NCI-H146 treated with DMSO at 0.1 percent for 48 hours (cell line): ENCODE data around the gene ANKRD31.
"Not testable (repeated sequence)": the region's sequence is repeated elsewhere in the genome, so short reads cannot be mapped to it uniquely, and the experiment has no call there.

Source experiments
- DNase-seq: peaks from one replicate; lab custom pipeline; 2025; ENCODE audit not compliant: unreplicated experiment; lab: John Stamatoyannopoulos, UW

ANKRD31 gene

DNA sequence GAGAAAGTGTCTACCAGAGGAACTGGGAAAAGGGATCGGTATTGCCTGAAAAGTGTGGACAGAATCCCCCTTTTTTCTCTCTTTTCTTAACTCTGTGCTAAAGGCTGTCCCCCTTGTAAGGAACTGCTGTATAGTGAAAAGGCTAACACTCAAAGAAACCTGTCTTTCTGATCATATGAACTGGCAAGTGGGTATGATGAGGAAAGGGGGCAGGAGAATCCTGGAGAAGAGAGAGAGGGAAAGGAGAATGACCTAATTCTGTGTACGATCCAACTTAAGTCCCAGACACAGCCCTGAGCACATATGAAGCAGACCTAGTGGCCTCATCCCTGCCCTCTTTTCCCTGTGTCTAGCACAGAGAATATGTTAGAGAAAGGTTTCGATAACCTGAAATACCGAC lies 967 bp downstream of the ANKRD31 start:
- DNase-seq = no peak

DNA sequence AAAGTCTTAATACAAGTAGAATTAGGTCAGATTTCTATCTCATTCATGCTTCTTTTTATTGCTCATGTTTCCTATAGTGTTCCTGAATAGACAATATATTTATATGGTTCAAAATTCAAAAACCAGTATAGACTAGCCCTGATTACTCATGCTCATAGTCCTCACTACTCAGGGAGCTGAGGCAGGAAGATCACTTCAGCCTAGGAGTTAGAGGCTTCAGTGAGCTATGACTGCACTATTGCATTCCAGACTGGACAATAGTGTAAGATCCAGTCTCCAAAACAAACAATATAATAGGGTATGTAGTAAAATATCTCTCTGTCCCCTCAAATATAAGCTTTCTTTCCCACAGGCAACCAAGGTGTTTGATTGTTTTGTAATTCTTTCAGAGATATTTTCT lies 2.4 kb downstream of the ANKRD31 start:
- DNase-seq = no peak

- no peak for DNase-seq
These were observed 9.8 kb downstream of the ANKRD31 start for GRCh38 chr5:75226916-75227315.

- DNase-seq = no peak
These were observed 11.2 kb downstream of the ANKRD31 start for GRCh38 chr5:75225506-75225905.

- DNase-seq = not testable (repeated sequence)
These were observed 15.9 kb downstream of the ANKRD31 start for GRCh38 chr5:75220787-75221186.

DNA sequence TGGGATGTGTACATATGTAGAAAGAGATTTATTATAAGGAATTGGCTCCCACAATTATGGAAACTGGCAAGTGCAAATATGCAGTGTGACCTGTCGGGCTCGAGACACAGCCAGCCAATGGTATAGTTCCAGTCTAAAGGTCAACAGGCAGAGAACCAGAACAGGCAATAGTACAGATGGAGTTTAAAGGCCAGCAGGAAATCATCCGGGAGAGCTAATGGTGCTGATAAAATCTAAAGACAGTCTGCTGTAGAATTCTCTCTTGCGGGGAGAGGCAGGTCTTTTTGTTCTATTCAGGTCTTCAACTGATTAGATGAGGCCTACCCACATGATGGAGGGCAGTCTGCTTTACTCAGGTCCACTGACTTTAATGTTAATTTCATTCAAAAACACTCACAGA lies 21.8 kb downstream of the ANKRD31 start:
- no peak for DNase-seq

DNA sequence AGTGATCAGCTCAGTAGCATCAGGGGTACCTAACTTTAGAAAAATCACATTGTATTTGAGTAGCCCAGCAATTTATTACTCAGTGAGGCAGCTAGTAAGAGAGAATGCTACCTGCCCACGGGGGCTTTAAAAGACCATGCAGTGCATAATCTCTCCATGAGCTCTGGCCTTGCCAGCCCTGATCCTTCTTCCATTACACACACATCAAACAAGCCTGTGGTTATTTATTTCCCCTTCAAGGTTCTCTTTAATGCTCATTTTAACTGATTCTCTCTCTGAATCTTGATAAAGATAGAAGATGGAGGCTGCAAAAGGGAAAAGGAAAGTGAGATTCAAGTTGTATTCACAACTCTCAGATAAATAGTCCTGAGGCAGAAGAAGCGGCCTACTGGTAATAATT lies 22.3 kb downstream of the ANKRD31 start:
- no peak for DNase-seq

- no peak for DNase-seq
These were observed 33.1 kb downstream of the ANKRD31 start for GRCh38 chr5:75203604-75204003.

DNA sequence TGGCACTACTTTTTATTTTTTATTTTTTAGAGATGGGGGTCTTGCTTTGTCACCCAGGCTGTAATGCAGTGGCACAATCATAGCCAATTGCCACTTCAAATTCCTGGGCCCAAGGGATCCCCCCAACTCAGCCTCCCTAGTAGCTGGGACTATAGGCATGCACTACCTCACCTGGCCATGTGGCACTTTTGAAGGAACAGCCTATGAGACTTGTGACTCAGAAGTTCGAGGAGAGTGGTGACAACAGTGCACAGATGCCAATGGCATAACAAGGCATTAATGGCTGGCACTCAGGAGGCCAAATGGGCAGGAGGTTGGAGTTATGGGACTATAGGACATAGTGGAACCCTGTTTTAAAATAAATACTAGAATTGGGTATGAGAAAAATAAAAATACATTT lies 33.7 kb downstream of the ANKRD31 start:
- no peak for DNase-seq

GRCh38 chr5:75200776-75201175 lies 35.9 kb downstream of the ANKRD31 start:
- DNase-seq = no peak

DNA sequence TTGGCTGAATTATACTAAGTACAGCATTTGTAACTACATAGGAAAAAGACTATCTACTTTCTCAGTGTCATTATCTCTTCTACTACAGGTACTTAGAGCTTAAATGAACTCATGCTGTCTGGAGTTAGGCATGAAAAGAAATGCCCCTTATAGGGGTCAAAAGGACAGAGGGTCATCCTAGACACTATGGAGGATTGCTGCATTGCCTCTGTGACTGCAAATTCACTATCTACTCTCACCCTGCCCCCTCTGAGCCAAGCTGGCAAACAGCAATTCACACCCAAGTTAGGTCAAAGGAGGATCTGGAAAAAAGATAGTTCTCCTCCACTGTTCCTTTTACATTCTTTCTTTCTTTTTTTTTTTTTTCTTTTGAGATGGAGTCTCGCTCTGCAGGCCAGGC lies 36.7 kb downstream of the ANKRD31 start:
- no peak for DNase-seq

DNA sequence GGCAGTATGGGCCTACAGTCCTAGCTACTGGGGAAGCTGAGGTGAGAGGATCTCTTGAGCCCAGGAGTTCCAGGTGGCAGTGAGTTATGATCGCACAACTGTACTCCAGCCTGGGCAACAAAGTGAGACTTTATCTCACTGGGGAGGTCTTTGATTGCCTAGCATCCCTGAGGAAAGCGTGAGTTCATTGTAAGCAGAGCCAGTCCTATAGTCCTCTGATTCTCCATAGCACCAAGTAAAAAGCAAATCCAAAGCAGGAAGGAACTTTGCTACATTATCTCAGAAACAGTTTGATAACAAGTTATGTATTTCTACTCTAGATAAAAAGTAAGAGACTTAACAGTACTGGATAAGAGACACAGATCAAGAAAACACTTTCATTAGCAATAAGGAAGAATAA lies 37.6 kb downstream of the ANKRD31 start:
- DNase-seq = no peak

- no peak for DNase-seq
These were observed 38.9 kb downstream of the ANKRD31 start for GRCh38 chr5:75197745-75198144.

DNA sequence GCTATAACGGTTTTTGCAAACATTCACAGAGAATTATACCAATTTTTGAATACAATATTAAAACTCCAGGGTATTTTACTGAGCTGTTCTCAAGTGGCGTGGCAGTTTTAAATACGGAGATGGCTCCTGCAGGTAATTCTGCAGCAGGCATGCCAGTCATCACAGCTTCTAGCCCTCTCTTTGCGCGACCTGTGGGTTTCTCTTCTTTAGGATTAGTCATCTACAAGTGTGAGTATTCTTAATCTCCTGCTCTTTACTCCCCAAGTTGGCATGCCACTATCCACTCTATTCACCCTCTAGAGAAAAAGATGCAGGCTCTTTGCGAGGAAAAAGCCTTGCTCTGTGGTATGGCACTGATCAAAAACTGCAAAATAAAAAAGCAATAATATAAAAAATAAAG lies 43.9 kb downstream of the ANKRD31 start:
- DNase-seq = no peak

DNA sequence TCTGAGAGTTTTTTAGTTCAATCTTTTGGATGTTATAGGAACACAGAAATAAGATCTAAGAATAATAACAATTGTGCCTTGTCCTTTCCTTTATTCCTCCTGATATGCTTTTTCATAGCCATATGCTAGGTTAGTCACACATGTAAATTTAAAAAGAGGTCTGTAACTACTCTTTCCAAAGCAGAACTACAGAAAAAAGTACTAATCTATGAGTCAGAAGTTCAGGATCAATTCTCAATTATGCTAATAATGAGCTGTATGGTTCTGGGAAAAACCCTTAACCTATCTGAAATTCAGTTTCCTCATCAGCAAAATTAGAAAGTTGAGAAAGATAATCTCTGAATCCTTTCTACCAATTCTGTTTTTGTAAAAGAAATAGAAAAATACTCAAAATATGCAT lies 44.4 kb downstream of the ANKRD31 start:
- no peak for DNase-seq

DNA sequence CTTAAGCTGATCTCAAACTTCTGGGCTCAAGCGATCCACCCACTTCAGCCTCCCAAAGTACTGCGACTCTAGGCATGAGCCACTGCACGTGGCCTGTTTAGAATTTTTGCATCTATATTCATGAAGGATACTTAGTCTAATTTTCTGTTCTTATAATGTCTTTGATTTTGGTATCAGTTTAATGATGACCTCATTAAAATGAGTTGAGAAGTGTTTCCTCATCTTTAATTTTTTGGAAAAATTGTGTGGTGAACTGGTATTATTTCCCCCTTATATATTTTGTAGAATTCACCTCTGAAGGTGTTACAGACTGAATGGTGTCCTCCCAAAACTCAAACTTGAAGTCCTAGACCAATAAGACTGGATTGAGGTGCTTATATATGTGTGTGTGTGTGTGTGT lies 46.5 kb downstream of the ANKRD31 start:
- no peak for DNase-seq

DNA sequence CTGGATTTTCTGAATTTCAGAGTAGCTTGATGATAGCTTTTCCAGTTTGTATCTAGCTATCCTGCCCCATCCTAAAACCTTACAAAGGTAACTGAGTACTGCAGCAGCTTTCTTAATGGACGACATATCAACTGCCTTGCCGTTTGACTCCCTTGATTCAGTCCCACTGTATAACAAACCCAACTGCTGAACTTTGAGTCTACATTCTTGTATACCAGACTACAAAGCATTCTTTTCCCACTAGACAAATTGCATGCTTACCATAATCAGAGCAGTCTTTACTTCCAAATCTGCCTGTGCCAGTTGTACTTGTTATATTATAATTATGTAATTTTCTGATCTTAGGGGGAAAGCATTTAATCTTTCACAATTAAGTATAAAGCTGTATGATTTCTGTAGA lies 47.3 kb downstream of the ANKRD31 start:
- no peak for DNase-seq

DNA sequence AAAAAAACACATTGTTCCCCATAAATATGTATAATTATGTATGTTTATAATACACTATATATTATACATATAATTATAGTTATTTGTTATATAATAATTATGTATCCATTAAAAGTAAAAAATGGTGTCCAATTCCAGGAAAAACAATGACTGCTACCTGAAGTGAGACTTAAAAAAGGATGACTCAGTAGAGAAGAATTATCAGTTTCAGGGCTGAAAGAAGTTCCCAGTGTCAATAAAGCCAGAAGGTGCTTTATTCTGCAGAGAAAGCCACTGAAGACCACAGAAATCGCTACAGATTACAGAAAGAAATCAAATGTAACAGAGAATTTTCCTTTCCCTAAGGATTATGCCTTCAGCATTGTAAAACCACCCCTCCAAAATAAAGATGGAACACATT lies 50.9 kb downstream of the ANKRD31 start:
- DNase-seq = no peak

DNA sequence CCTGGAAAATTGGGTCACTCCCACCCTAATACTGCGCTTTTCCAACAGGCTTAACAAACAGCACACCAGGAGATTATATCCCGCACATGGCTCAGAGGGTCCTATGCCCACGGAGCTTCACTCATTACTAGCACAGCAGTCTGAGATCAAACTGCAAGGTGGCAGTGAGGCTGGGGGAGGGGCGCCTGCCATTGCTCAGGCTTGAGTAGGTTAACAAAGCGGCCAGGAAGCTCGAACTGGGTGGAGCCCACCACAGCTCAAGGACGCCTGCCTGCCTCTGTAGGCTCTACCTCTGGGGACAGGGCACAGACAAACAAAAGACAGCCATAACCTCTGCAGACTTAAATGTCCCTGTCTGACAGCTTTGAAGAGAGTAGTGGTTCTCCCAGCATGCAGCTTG lies 60.7 kb downstream of the ANKRD31 start:
- DNase-seq = not testable (repeated sequence)

- DNase-seq = not testable (repeated sequence)
These were observed 61.8 kb downstream of the ANKRD31 start for GRCh38 chr5:75174872-75175271.

DNA sequence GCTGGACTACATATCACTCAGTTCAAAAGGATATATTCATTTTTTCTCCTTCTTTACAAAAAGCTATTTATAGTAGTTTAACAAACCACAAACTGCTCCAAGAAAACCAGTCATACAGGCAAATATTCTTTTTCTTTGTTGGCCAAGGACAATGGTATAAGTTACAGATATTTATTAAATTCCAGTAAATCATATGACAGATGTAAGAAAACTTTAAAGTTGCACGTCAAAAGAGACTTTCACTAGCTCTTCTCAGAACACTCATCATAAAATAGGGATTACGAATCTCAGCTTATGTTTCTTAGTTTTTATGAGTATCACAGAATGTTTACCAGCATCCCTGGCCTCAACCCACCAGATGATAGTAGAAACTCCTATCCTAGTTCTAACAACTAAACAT lies 67.2 kb downstream of the ANKRD31 start:
- DNase-seq = no peak

GRCh38 chr5:75168026-75168735 lies 68.5 kb downstream of the ANKRD31 start:
- no peak for DNase-seq

GRCh38 chr5:75167345-75167744 lies 69.3 kb downstream of the ANKRD31 start:
- DNase-seq = no peak
